K562 (cell line): ENCODE data around the gene CEMIP. TPM values are rescaled to one million over a fixed set of nuclear protein-coding genes. Genes with fewer than 3 reads are reported as not detected.

ENCODE experiments used
- ATAC-seq: fragments of 200-7000 bp; cut with Tn5 transposase; 3 replicates; pipeline ENCODE4 v1.9.1; 2020; ENCODE audit warnings: moderate library complexity
- BruUV-seq: library from RNA; stranded (reverse); fragments of 400-500 nt; replicated peaks from 2 replicates; lab custom pipeline; 2021; lab: Mats Ljungman, UMichigan
- CTCF ChIA-PET: fragments of 300-600 bp; formaldehyde crosslinking; extraction: SDS; loops from one replicate; lab custom pipeline; 2021; ENCODE audit warnings: low intra/inter-chr PET ratio; lab: Yijun Ruan, JAX
- POLR2A ChIA-PET: fragments of 300-600, 350-650 bp; sonication (Branson Sonifier 250); formaldehyde crosslinking; extraction: SDS; loops from one replicate; lab custom pipeline; 2021; ENCODE audit warnings: antibody characterized with exemption, inconsistent platforms; lab: Yijun Ruan, JAX
- DNase-seq, 4 experiments: peaks; one replicate each; pipeline versions ENCODE4 v3.0.0 to v3.0.0-alpha.2; 2011 to 2018; ENCODE audit warnings: low spot score in 3 of 4, mixed read lengths in 3 of 4; ENCODE audit errors: extremely low read depth in 1 of 4
- FAIRE-seq: peaks from 2 replicates; lab custom pipeline; 2011; peaks lifted over from hg19 to GRCh38; lab: Jason Lieb, UNC
- H2AFZ ChIP-seq: 2 replicates; pipeline ENCODE4 v1.6.0; 2011; ENCODE audit warnings: low read depth, low read length, control low read depth, inconsistent platforms
- H3K27ac ChIP-seq: fragments of 200-600 bp; 3 replicates; pipeline ENCODE4 v1.8.0; 2011; ENCODE audit warnings: low read depth, mild to moderate bottlenecking, control low read depth, inconsistent platforms, low read length, moderate library complexity, mixed read lengths; ENCODE audit errors: extremely low read depth
- H3K27me3 ChIP-seq, 2 experiments: fragments of 300-600 bp in 1 of 2; 2 replicates in 1 of 2; 3 replicates in 1 of 2; pipeline versions ENCODE4 v1.6.0 to v1.8.0; 2011; ENCODE audit warnings: inconsistent platforms in 2 of 2, low read length in 2 of 2, mild to moderate bottlenecking in 1 of 2, mixed read lengths in 1 of 2, moderate library complexity in 1 of 2; ENCODE audit not compliant: control insufficient read depth in 2 of 2, insufficient read depth in 2 of 2
- H3K36me3 ChIP-seq: fragments of 300-600 bp; 3 replicates; pipeline ENCODE4 v1.8.0; 2011; ENCODE audit warnings: mild to moderate bottlenecking, low read length, inconsistent platforms; ENCODE audit not compliant: control insufficient read depth, insufficient read depth
- H3K4me1 ChIP-seq, 2 experiments: fragments of 200-600 bp in 1 of 2; replicated peaks in 1 of 2; 2 replicates in 1 of 2; 3 replicates in 1 of 2; pipeline versions ENCODE4 v1.5.1 to v1.8.0; 2011; ENCODE audit warnings: inconsistent platforms in 2 of 2, low read length in 2 of 2, mild to moderate bottlenecking in 1 of 2, mixed read lengths in 1 of 2, moderate library complexity in 1 of 2; ENCODE audit not compliant: control insufficient read depth in 2 of 2, insufficient read depth in 2 of 2
- H3K4me2 ChIP-seq: 2 replicates; pipeline ENCODE4 v1.6.1; 2011; ENCODE audit warnings: low read length, control low read depth, inconsistent platforms, mixed read lengths; ENCODE audit not compliant: insufficient read depth
- H3K4me3 ChIP-seq: fragments of 200-600 bp; sonication (generic), shearing (Covaris generic); 2 replicates; pipeline ENCODE4 v1.5.1; 2016; ENCODE audit warnings: control low read depth, inconsistent platforms
- H3K79me2 ChIP-seq: fragments of 200-600 bp; 3 replicates; pipeline ENCODE4 v1.8.0; 2011; ENCODE audit warnings: low read length, inconsistent platforms; ENCODE audit not compliant: control insufficient read depth, insufficient read depth
- H3K9ac ChIP-seq, 2 experiments: 2 replicates each; pipeline versions ENCODE4 v1.6.0 to v1.6.1; 2011; ENCODE audit warnings: low read depth in 2 of 2, low read length in 2 of 2, control low read depth in 1 of 2, inconsistent platforms in 1 of 2, mild to moderate bottlenecking in 1 of 2, mixed read lengths in 1 of 2; ENCODE audit not compliant: insufficient read depth in 1 of 2
- H3K9me1 ChIP-seq: one replicate; pipeline ENCODE4 v1.6.0; 2011; ENCODE audit warnings: inconsistent platforms, mild to moderate bottlenecking, low read length, moderate library complexity; ENCODE audit not compliant: control insufficient read depth, insufficient read depth
- H3K9me3 ChIP-seq: replicated peaks from 2 replicates; pipeline ENCODE4 v1.5.1; 2011; ENCODE audit warnings: low read depth, low read length, inconsistent platforms; ENCODE audit not compliant: control insufficient read depth, insufficient read depth
- H4K20me1 ChIP-seq: replicated peaks from 2 replicates; pipeline ENCODE4 v1.6.1; 2011; ENCODE audit warnings: low read length, inconsistent platforms, mixed read lengths; ENCODE audit not compliant: control insufficient read depth, insufficient read depth
- HIVEP1 ChIP-seq: fragments of 250-450 bp; sonication (Bioruptor Pico); IDR thresholded peaks from 2 replicates; pipeline ENCODE4 v1.4.0; 2020; ENCODE audit warnings: mild to moderate bottlenecking
- MNT ChIP-seq, 2 experiments: fragments of 450-650 bp; conservative IDR thresholded peaks; 2 replicates each; pipeline ENCODE4 v1.6.1; 2017; ENCODE audit warnings: mild to moderate bottlenecking in 2 of 2, moderate library complexity in 2 of 2
- PRPF4 ChIP-seq: fragments of 200-400 bp; formaldehyde crosslinking; IDR thresholded peaks from one replicate; pipeline ENCODE4 v1.6.1; 2017; ENCODE audit warnings: low read length, low read depth, mild to moderate bottlenecking; ENCODE audit not compliant: insufficient read depth, poor library complexity, severe bottlenecking
- REST ChIP-seq, 2 experiments: fragments of 450-650 bp; formaldehyde crosslinking in 1 of 2; IDR thresholded peaks; 2 replicates each; pipeline versions ENCODE4 v1.4.0 to v1.6.1; 2014 to 2020; ENCODE audit warnings: mild to moderate bottlenecking in 2 of 2, borderline replicate concordance in 1 of 2, low read depth in 1 of 2
- TAF9B ChIP-seq: fragments of 450-650 bp; IDR thresholded peaks from 2 replicates; pipeline ENCODE4 v1.6.1; 2018; ENCODE audit warnings: mild to moderate bottlenecking; ENCODE audit not compliant: partially characterized antibody
- ZMIZ1 ChIP-seq, 2 experiments: fragments of 150-350 bp in 1 of 2; IDR thresholded peaks; 2 replicates each; pipeline ENCODE4 v1.6.1; 2012 to 2016; ENCODE audit warnings: low read depth in 2 of 2, low read length in 2 of 2, mild to moderate bottlenecking in 1 of 2, moderate library complexity in 1 of 2
- WGBS: fragments of 100-300 bp; shearing (Covaris generic); methylation state at CpG from one replicate; pipeline ENCODE4 v1.1.6; 2016; ENCODE audit warnings: low coverage, mixed read lengths; ENCODE audit not compliant: insufficient coverage; ENCODE audit errors: missing lambda C conversion rate; 5-methylcytosine and 5-hydroxymethylcytosine counted together
- in situ Hi-C: fragments of 300-500 bp; cut with MboI; formaldehyde crosslinking; loops from 4 replicates; pipeline ENCODE4 v1.15.0; 2018; ENCODE audit warnings: inconsistent platforms, mixed read lengths
- intact Hi-C: fragments of 100-400 bp; cut with micrococcal nuclease; formaldehyde crosslinking; loops from 2 replicates; pipeline ENCODE4 v1.14.2; 2022
- polyA plus RNA-seq, 8 experiments: library from polyadenylated mRNA; depleted of rRNA in 4 of 8; stranded (reverse) in 5 of 8; unstranded in 3 of 8; fragments of >200 nt; fragmentation: Nextera tagmentation in 2 of 8; fragmentation: Illumina TruSeq in 1 of 8; extraction: Ambion mirVana in 2 of 8; extraction: Trizol in 1 of 8; gene quantifications; 2 replicates each; pipeline versions ENCODE4 v1.2.1 to v1.2.3, GENCODE V29; 2011 to 2014; ENCODE audit warnings: inconsistent platforms in 1 of 8, missing spikeins in 1 of 8
- total RNA-seq, 7 experiments: library from RNA; depleted of rRNA in 6 of 7; stranded (reverse); fragments of >200 nt in 6 of 7; fragmentation: Illumina TruSeq in 2 of 7; extraction: Trizol in 2 of 7; gene quantifications; 2 replicates each; pipeline versions ENCODE4 v1.2.1 to v1.2.3, GENCODE V29; 2011 to 2021; ENCODE audit warnings: low replicate concordance in 1 of 7

The CEMIP gene
- total and polyA plus RNA-seq, 9 of the 15 experiments (the other 6 are each of a cell fraction or from before 2014, with no cell fraction given): 0.33 TPM; not detected in 8

GRCh38 chr15:80937718-80938117 lies 158.5 kb downstream of the CEMIP start (continued):
- TF ChIP-seq REST (IDR thresholded peaks at IDR 0.05; ENCODE audit: borderline replicate concordance) (no peak), REST (CRISPR knock-in tag; IDR thresholded peaks at IDR 0.05; ENCODE audit: low read depth) (no peak)

- FAIRE-seq: no peak
- Histone ChIP-seq H4K20me1 (peaks cover 12% of the 10 kb centered on the region; the same call in 1 of the 2 replicates), H3K4me3 (no peak overlapping the region), H3K9me3 (no peaks in the 10 kb centered on the region), H3K4me2 (no peak overlapping the region), H3K36me3 (0 out of 3 replicates have a peak, but pooled peaks cover 2% of the 10 kb centered on the region), H2AFZ (no peak overlapping the region), H3K9me1 (no peaks in the 10 kb centered on the region), H3K9ac (no peak overlapping the region), H3K27me3 (no peaks in the 10 kb centered on the region), H3K79me2 (no peaks in the 10 kb centered on the region), H3K27ac (no peak overlapping the region), H3K4me1 (no peaks in the 10 kb centered on the region; a peak in 1 of 5 replicates)
- CTCF ChIA-PET: no interaction called here
- in situ Hi-C loops: no loop called here
- 79% methylated on average over 3 of the region's 3 CpGs for WGBS
- intact Hi-C loops: no loop called here
- no peak for ATAC-seq
- POLR2A ChIA-PET: no interaction called here
- BruUV-seq: no TSS peak
- DNase-seq: no peak
- TF ChIP-seq PRPF4 (no peak), HIVEP1 (CRISPR knock-in tag) (no peak), TAF9B (no peak), ZMIZ1 (IDR thresholded peaks at IDR 0.05; ENCODE audit: low read depth in 2 of 2, low read length in 2 of 2) (no peak), MNT (conservative IDR thresholded peaks at IDR 0.05) (no peak)
Measured at GRCh38 chr15:80939216-80939615, 160.0 kb downstream of the CEMIP start.
